H9 (cell line): Measurements from ENCODE around the gene ANKRD7. TPM values are rescaled to one million over a fixed set of nuclear protein-coding genes. Genes with fewer than 3 reads are reported as not detected.

Source experiments
- DNase-seq: peaks from one replicate; pipeline ENCODE4 v3.0.0-alpha.2; 2017
- H2AFZ ChIP-seq: one replicate; pipeline ENCODE4 v1.6.1; 2013; ENCODE audit warnings: mild to moderate bottlenecking, low read length, control low read depth, moderate library complexity
- H2AK5ac ChIP-seq: 2 replicates; pipeline ENCODE4 v1.6.1; 2013; ENCODE audit warnings: low read length, control low read depth, mixed read lengths; ENCODE audit not compliant: insufficient read length
- H2BK120ac ChIP-seq: one replicate; pipeline ENCODE4 v1.6.1; 2013; ENCODE audit warnings: low read depth, mild to moderate bottlenecking, low read length, control low read depth, inconsistent platforms; ENCODE audit not compliant: poor library complexity, severe bottlenecking
- H2BK12ac ChIP-seq: 2 replicates; pipeline ENCODE4 v1.6.1; 2013; ENCODE audit warnings: low read length, control low read depth, mixed read lengths, low read depth; ENCODE audit not compliant: insufficient read length
- H2BK15ac ChIP-seq: 2 replicates; pipeline ENCODE4 v1.6.1; 2013; ENCODE audit warnings: low read depth, low read length, control low read depth
- H2BK20ac ChIP-seq: one replicate; pipeline ENCODE4 v1.6.1; 2013; ENCODE audit warnings: low read depth, mild to moderate bottlenecking, low read length, control low read depth, inconsistent platforms; ENCODE audit not compliant: poor library complexity, severe bottlenecking
- H2BK5ac ChIP-seq: 2 replicates; pipeline ENCODE4 v1.6.1; 2013; ENCODE audit warnings: low read length, control low read depth, mixed read lengths; ENCODE audit not compliant: insufficient read length
- H3K14ac ChIP-seq: 2 replicates; pipeline ENCODE4 v1.6.1; 2013; ENCODE audit warnings: low read length, control low read depth; ENCODE audit not compliant: insufficient read depth
- H3K18ac ChIP-seq: 2 replicates; pipeline ENCODE4 v1.6.1; 2013; ENCODE audit warnings: low read depth, mild to moderate bottlenecking, mixed read lengths, low read length, control low read depth; ENCODE audit not compliant: insufficient read length
- H3K23ac ChIP-seq: 2 replicates; pipeline ENCODE4 v1.6.1; 2013; ENCODE audit warnings: low read length, control low read depth, mixed read lengths, low read depth; ENCODE audit not compliant: insufficient read length
- H3K23me2 ChIP-seq: 2 replicates; pipeline ENCODE4 v1.6.1; 2013; ENCODE audit warnings: low read depth, mild to moderate bottlenecking, mixed read lengths, low read length, control low read depth; ENCODE audit not compliant: insufficient read length, poor library complexity, severe bottlenecking
- H3K27ac ChIP-seq: 2 replicates; pipeline ENCODE4 v1.5.1; 2013; ENCODE audit warnings: low read length, control low read depth, mixed read lengths, low read depth; ENCODE audit not compliant: insufficient read length
- H3K27me3 ChIP-seq: 2 replicates; pipeline ENCODE4 v1.6.1; 2013; ENCODE audit warnings: low read length, control low read depth, inconsistent platforms; ENCODE audit not compliant: insufficient read depth
- H3K4ac ChIP-seq: 2 replicates; pipeline ENCODE4 v1.6.1; 2013; ENCODE audit warnings: low read depth, mild to moderate bottlenecking, control low read depth, inconsistent platforms, low read length, moderate library complexity
- H3K4me1 ChIP-seq: 2 replicates; pipeline ENCODE4 v1.6.1; 2013; ENCODE audit warnings: low read length, control low read depth, inconsistent platforms; ENCODE audit not compliant: insufficient read depth
- H3K4me2 ChIP-seq: 2 replicates; pipeline ENCODE4 v1.6.1; 2013; ENCODE audit warnings: low read length, control low read depth, mixed read lengths; ENCODE audit not compliant: insufficient read length, insufficient read depth
- H3K56ac ChIP-seq: 2 replicates; pipeline ENCODE4 v1.6.1; 2013; ENCODE audit warnings: low read depth, mild to moderate bottlenecking, mixed read lengths, low read length, control low read depth; ENCODE audit not compliant: insufficient read length
- H3K79me1 ChIP-seq: 2 replicates; pipeline ENCODE4 v1.6.1; 2013; ENCODE audit warnings: low read depth, mild to moderate bottlenecking, moderate library complexity, low read length, control low read depth, inconsistent platforms; ENCODE audit not compliant: insufficient read depth, poor library complexity, severe bottlenecking
- H3K79me2 ChIP-seq: 2 replicates; pipeline ENCODE4 v1.6.1; 2013; ENCODE audit warnings: low read length, control low read depth, inconsistent platforms; ENCODE audit not compliant: insufficient read depth
- H3K9ac ChIP-seq: 2 replicates; pipeline ENCODE4 v1.6.1; 2013; ENCODE audit warnings: low read length, control low read depth, mixed read lengths; ENCODE audit not compliant: insufficient read length; ENCODE audit errors: extremely low read depth
- H3K9me3 ChIP-seq: one replicate; pipeline ENCODE4 v1.6.1; 2013; ENCODE audit warnings: low read depth, low read length, inconsistent platforms; ENCODE audit not compliant: control insufficient read depth
- H3T11ph ChIP-seq: one replicate; pipeline ENCODE4 v1.6.1; 2013; ENCODE audit warnings: mild to moderate bottlenecking, low read length, control low read depth, inconsistent platforms
- H4K20me1 ChIP-seq: one replicate; pipeline ENCODE4 v1.6.1; 2013; ENCODE audit not compliant: control insufficient read depth, insufficient read length, insufficient read depth
- H4K5ac ChIP-seq: 2 replicates; pipeline ENCODE4 v1.6.1; 2013; ENCODE audit warnings: low read depth, mild to moderate bottlenecking, mixed read lengths, low read length, control low read depth; ENCODE audit not compliant: insufficient read length
- H4K8ac ChIP-seq: replicated peaks from 2 replicates; pipeline ENCODE4 v1.6.1; 2013; ENCODE audit warnings: low read length, control low read depth, mixed read lengths, low read depth; ENCODE audit not compliant: insufficient read length
- H4K91ac ChIP-seq: 2 replicates; pipeline ENCODE4 v1.6.1; 2013; ENCODE audit warnings: low read depth, mild to moderate bottlenecking, moderate library complexity, mixed read lengths, low read length, control low read depth; ENCODE audit not compliant: insufficient read length
- H3K27ac Mint-ChIP-seq, 3 experiments: 2 replicates in 2 of 3; 3 replicates in 1 of 3; pipeline ENCODE4 v1.8.0; 2020 to 2021; ENCODE audit warnings: mixed read lengths in 3 of 3, mild to moderate bottlenecking in 1 of 3, moderate library complexity in 1 of 3
- H3K27me3 Mint-ChIP-seq: 2 replicates; pipeline ENCODE4 v1.8.0; 2021; ENCODE audit warnings: low read depth, mild to moderate bottlenecking, moderate library complexity, mixed read lengths
- H3K36me3 Mint-ChIP-seq, 3 experiments: 2 replicates in 2 of 3; 3 replicates in 1 of 3; pipeline ENCODE4 v1.8.0; 2020 to 2021; ENCODE audit warnings: low read depth in 3 of 3, mixed read lengths in 3 of 3; ENCODE audit not compliant: insufficient read depth in 1 of 3
- H3K4me1 Mint-ChIP-seq, 2 experiments: 2 replicates each; pipeline ENCODE4 v1.8.0; 2020; ENCODE audit warnings: mixed read lengths in 2 of 2
- H3K4me3 Mint-ChIP-seq, 2 experiments: 2 replicates in 1 of 2; 3 replicates in 1 of 2; pipeline ENCODE4 v1.8.0; 2020 to 2021; ENCODE audit warnings: mild to moderate bottlenecking in 2 of 2, mixed read lengths in 2 of 2, moderate library complexity in 1 of 2
- H3K9me3 Mint-ChIP-seq, 2 experiments: 2 replicates in 1 of 2; 3 replicates in 1 of 2; pipeline ENCODE4 v1.8.0; 2020; ENCODE audit warnings: mild to moderate bottlenecking in 2 of 2, mixed read lengths in 2 of 2, moderate library complexity in 1 of 2
- CTCF ChIP-seq: fragments of 200-600 bp; sonication (generic); conservative IDR thresholded peaks from 3 replicates; pipeline ENCODE4 v1.8.0; 2021; ENCODE audit warnings: antibody characterized with exemption, mild to moderate bottlenecking
- total RNA-seq: library from RNA; stranded (reverse); gene quantifications from 2 replicates; pipeline ENCODE4 v1.2.1, GENCODE V29; 2021

Gene ANKRD7
- total RNA-seq, 1 experiment from 2014 or later = not detected

- H3K23me2 ChIP-seq = peaks cover 6% of the 10 kb centered on the region
- H3K27ac Mint-ChIP-seq = no peak overlapping the region
- H3K27me3 ChIP-seq = no peaks in the 10 kb centered on the region
- peaks cover 16 to 52% (median 44%) of the 10 kb centered on the region in 3 experiments for H3K36me3 Mint-ChIP-seq
- H3K4me1 ChIP-seq = no peaks in the 10 kb centered on the region
- no peak overlapping the region for H3K4me3 Mint-ChIP-seq
- H3K27ac ChIP-seq = no peak overlapping the region
- no peak overlapping the region for H2AK5ac ChIP-seq
- no peak overlapping the region for H3K23ac ChIP-seq
- no peak overlapping the region for H3K4ac ChIP-seq
- no peak overlapping the region for H2BK15ac ChIP-seq
- no peak overlapping the region for H3K14ac ChIP-seq
- H3K4me2 ChIP-seq = no peak overlapping the region
- no peak overlapping the region for H3K56ac ChIP-seq
- H4K91ac ChIP-seq = no peak overlapping the region
- no peaks in the 10 kb centered on the region for H3K79me1 ChIP-seq
- peaks cover 13% of the 10 kb centered on the region; the same call in 1 of the 2 replicates for H3K79me2 ChIP-seq
- H4K5ac ChIP-seq = no peak overlapping the region
- no peak overlapping the region for H2BK120ac ChIP-seq
- no peak overlapping the region for H3K9ac ChIP-seq
- no peak for TF ChIP-seq CTCF
- peaks cover 13 to 22% of the 10 kb centered on the region in 2 experiments for H3K4me1 Mint-ChIP-seq
- H3K18ac ChIP-seq = no peak overlapping the region
- no peak overlapping the region for H2BK5ac ChIP-seq
- H3T11ph ChIP-seq = no peak overlapping the region
- H2AFZ ChIP-seq = no peak overlapping the region
- H3K27me3 Mint-ChIP-seq = peaks cover 2% of the 10 kb centered on the region; the same call in 1 of the 2 replicates
- no peak overlapping the region for H2BK12ac ChIP-seq
- H2BK20ac ChIP-seq = no peak overlapping the region
- H3K9me3 ChIP-seq = no peaks in the 10 kb centered on the region
- H4K20me1 ChIP-seq = no peaks in the 10 kb centered on the region
- no peak overlapping the region for H4K8ac ChIP-seq
- DNase-seq = no peak
- H3K9me3 Mint-ChIP-seq = no peaks in the 10 kb centered on the region; a peak in 2 of 5 replicates
Measured at GRCh38 chr7:118186501-118186900, 38.0 kb upstream of the ANKRD7 start.
